ENCODE data around the gene OR2S2.
A peak's percentile ranks its signal among the peaks of the same experiment; 100 is the strongest.

Gene OR2S2

GRCh38 chr9:35956651-35957050 lies 1.3 kb downstream of the OR2S2 start:
- TF ChIP-seq CTCF (IDR thresholded peaks at IDR 0.05): no peak

GRCh38 chr9:35954942-35955546 lies 2.9 kb downstream of the OR2S2 start:
- peak; percentile 86 for TF ChIP-seq CTCF (IDR thresholded peaks at IDR 0.05)

- no peak for TF ChIP-seq CTCF (IDR thresholded peaks at IDR 0.05)
Measured at GRCh38 chr9:35952526-35953191, 5.3 kb downstream of the OR2S2 start.

GRCh38 chr9:35951736-35952135 lies 6.2 kb downstream of the OR2S2 start:
- TF ChIP-seq CTCF (IDR thresholded peaks at IDR 0.05): no peak

GRCh38 chr9:35948901-35949318 lies 9.0 kb downstream of the OR2S2 start:
- TF ChIP-seq CTCF (IDR thresholded peaks at IDR 0.05): no peak

GRCh38 chr9:35948451-35948850 lies 9.5 kb downstream of the OR2S2 start:
- TF ChIP-seq CTCF (IDR thresholded peaks at IDR 0.05): no peak

GRCh38 chr9:35945341-35946018 lies 12.5 kb downstream of the OR2S2 start:
- TF ChIP-seq CTCF (IDR thresholded peaks at IDR 0.05): peak; percentile 90

Data from LNCAP (cell line).